GM10248 (cell line): ENCODE results near the gene DLX4.

Experiments used
- CTCF ChIA-PET: fragments of 300-600 bp; sonication (Branson Sonifier 250); formaldehyde crosslinking; extraction: SDS; loops from one replicate; lab custom pipeline; 2021; ENCODE audit warnings: antibody characterized with exemption; lab: Yijun Ruan, JAX
- POLR2A ChIA-PET: fragments of 350-650 bp; sonication (Branson Sonifier 250); formaldehyde crosslinking; extraction: SDS; loops from one replicate; lab custom pipeline; 2020; ENCODE audit warnings: antibody characterized with exemption; lab: Yijun Ruan, JAX
- DNase-seq: peaks from one replicate; pipeline ENCODE4 v3.0.0; 2012; ENCODE audit errors: extremely low spot score
- CTCF ChIP-seq: IDR thresholded peaks from 2 replicates; pipeline ENCODE4 v1.5.1; 2012; ENCODE audit warnings: mild to moderate bottlenecking, low read depth; ENCODE audit errors: extremely low read depth, missing control alignments, control extremely low read depth

DLX4 gene

GRCh38 chr17:49984283-49984682 lies 15.3 kb downstream of the DLX4 start:
- ChIA-PET CTCF (interaction anchor here (0.8 to 4.4 kb wide), 6 partner anchors 9 to 428 kb away, joined by 3 to 51 read pairs (median 3); no protein-coding TSS in a partner anchor), POLR2A (no interaction called here)

GRCh38 chr17:49984776-49985175 lies 15.8 kb downstream of the DLX4 start:
- CTCF ChIA-PET, result interaction anchor here (1.0 to 4.4 kb wide), 5 partner anchors 9 to 429 kb away, joined by 3 to 51 read pairs (median 3); no protein-coding TSS in a partner anchor
- no peak for DNase-seq
- no peak for TF ChIP-seq CTCF
- POLR2A ChIA-PET, result no interaction called here

More at GRCh38 chr17:49984283-49984682, 15.3 kb downstream of the DLX4 start:
- TF ChIP-seq CTCF, result no peak
- no peak for DNase-seq

GRCh38 chr17:49985310-49985990 lies 16.5 kb downstream of the DLX4 start:
- TF ChIP-seq CTCF, result no peak
- CTCF ChIA-PET, result interaction anchor here (2.4 to 4.4 kb wide), 2 partner anchors 12 to 33 kb away, joined by 13 to 51 read pairs; no protein-coding TSS in a partner anchor
- POLR2A ChIA-PET, result no interaction called here
- DNase-seq, result no peak

- no peak for DNase-seq
- TF ChIP-seq CTCF, result no peak
- ChIA-PET POLR2A (no interaction called here), CTCF (interaction anchor here (1.3 to 4.4 kb wide), 3 partner anchors 10 to 279 kb away, joined by 3 to 51 read pairs (median 39); partner anchors contain the start of gene SLC35B1)
Observed at GRCh38 chr17:49986396-49987289, 17.7 kb downstream of the DLX4 start.

GRCh38 chr17:49987290-49987585 lies 18.2 kb downstream of the DLX4 start:
- DNase-seq, result no peak
- ChIA-PET POLR2A (no interaction called here), CTCF (interaction anchor here (1.3 to 3.2 kb wide), 2 partner anchors 11 to 279 kb away, joined by 3 to 39 read pairs; partner anchors contain the start of gene SLC35B1)
- no peak for TF ChIP-seq CTCF
